GM12892 (cell line): ENCODE results near the gene ASIC2.

Source experiments
- POLR2AphosphoS5 ChIP-seq: IDR thresholded peaks from 2 replicates; pipeline ENCODE4 v1.6.1; 2011; ENCODE audit warnings: low read depth, low read length, control low read depth
- TAF1 ChIP-seq: IDR thresholded peaks from 2 replicates; pipeline ENCODE4 v1.6.1; 2011; ENCODE audit warnings: low read depth, mild to moderate bottlenecking, control low read depth, low read length, borderline replicate concordance

DNA sequence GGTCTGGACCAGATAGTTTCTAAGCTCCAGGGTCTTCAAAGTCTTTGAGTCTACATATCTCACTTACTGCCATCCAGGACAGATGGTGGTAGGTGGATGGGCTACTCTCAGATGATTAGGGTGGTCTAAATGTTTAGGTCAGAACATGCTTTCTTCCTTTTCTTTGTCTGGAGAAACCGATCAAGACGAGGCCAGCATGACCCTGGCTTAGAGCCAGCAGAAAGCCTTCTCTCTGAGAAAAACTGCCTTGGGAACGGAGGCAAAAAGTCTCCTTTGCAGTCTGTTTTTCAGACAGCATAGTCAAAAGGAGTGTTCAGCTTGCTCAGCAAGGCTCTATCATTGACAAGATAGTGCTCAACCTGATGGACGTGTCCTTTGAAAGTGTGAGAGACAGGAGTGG, 252.6 kb downstream of the ASIC2 start:
- TF ChIP-seq POLR2AphosphoS5: no peak
- no peak for TF ChIP-seq TAF1
